Activated naive CD8-positive, alpha-beta T cell treated with anti-CD3 and anti-CD28 coated beads, Interleukin-2, amount 50 U/mL, for 24 hours (primary cell): Measurements from ENCODE around the gene SIM2.
"Not testable (repeated sequence)": the region's sequence is repeated elsewhere in the genome, so short reads cannot be mapped to it uniquely, and the experiment has no call there.

Experiments
- ATAC-seq: fragments of 150-1000 bp; cut with Tn5 transposase; one replicate; pipeline ENCODE4 v1.10.0; 2021
- DNase-seq: peaks from one replicate; pipeline ENCODE4 v3.0.0; 2021
- H3K27ac Mint-ChIP-seq: one replicate; pipeline ENCODE4 v1.8.0; 2021; ENCODE audit warnings: mild to moderate bottlenecking, mixed read lengths
- H3K27me3 Mint-ChIP-seq: one replicate; pipeline ENCODE4 v1.8.0; 2021; ENCODE audit warnings: mixed read lengths
- H3K36me3 Mint-ChIP-seq: one replicate; pipeline ENCODE4 v1.8.0; 2021; ENCODE audit warnings: low read depth, mixed read lengths
- H3K4me1 Mint-ChIP-seq: one replicate; pipeline ENCODE4 v1.8.0; 2021; ENCODE audit warnings: mixed read lengths
- H3K4me3 Mint-ChIP-seq: one replicate; pipeline ENCODE4 v1.8.0; 2021; ENCODE audit warnings: mild to moderate bottlenecking, moderate library complexity, mixed read lengths
- H3K9me3 Mint-ChIP-seq: one replicate; pipeline ENCODE4 v1.8.0; 2021; ENCODE audit warnings: mixed read lengths

Gene SIM2, protein sequence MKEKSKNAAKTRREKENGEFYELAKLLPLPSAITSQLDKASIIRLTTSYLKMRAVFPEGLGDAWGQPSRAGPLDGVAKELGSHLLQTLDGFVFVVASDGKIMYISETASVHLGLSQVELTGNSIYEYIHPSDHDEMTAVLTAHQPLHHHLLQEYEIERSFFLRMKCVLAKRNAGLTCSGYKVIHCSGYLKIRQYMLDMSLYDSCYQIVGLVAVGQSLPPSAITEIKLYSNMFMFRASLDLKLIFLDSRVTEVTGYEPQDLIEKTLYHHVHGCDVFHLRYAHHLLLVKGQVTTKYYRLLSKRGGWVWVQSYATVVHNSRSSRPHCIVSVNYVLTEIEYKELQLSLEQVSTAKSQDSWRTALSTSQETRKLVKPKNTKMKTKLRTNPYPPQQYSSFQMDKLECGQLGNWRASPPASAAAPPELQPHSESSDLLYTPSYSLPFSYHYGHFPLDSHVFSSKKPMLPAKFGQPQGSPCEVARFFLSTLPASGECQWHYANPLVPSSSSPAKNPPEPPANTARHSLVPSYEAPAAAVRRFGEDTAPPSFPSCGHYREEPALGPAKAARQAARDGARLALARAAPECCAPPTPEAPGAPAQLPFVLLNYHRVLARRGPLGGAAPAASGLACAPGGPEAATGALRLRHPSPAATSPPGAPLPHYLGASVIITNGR

GRCh38 chr21:36698981-36699545 is at the start of gene SIM2:
TSS of gene SIM2 (plus strand) at chr21:36699115. CDS start at chr21:36699747, 632 bp downstream.
- H3K4me3 Mint-ChIP-seq, result peak within 1 kb of the TSS; percentile 57

GRCh38 chr21:36654324-36654723 is 44.6 kb upstream of the SIM2 start:
- no peaks in the 10 kb centered on the region for H3K36me3 Mint-ChIP-seq
- H3K27me3 Mint-ChIP-seq, result peaks cover 7% of the 10 kb centered on the region
- no peak for ATAC-seq
- no peak for DNase-seq
- no peaks in the 10 kb centered on the region for H3K4me1 Mint-ChIP-seq
- H3K9me3 Mint-ChIP-seq, result no peaks in the 10 kb centered on the region
- H3K27ac Mint-ChIP-seq, result no peak overlapping the region
- no peak overlapping the region for H3K4me3 Mint-ChIP-seq

More at GRCh38 chr21:36698981-36699545, at the start of gene SIM2:
- Mint-ChIP-seq H3K36me3 (no peaks in the 10 kb centered on the region), H3K27me3 (peaks cover 79% of the 10 kb centered on the region), H3K9me3 (no peaks in the 10 kb centered on the region), H3K27ac (no peak within 1 kb of the TSS), H3K4me1 (peaks cover 21% of the 10 kb centered on the region)
- ATAC-seq (no peak), DNase-seq (no peak)

DNA sequence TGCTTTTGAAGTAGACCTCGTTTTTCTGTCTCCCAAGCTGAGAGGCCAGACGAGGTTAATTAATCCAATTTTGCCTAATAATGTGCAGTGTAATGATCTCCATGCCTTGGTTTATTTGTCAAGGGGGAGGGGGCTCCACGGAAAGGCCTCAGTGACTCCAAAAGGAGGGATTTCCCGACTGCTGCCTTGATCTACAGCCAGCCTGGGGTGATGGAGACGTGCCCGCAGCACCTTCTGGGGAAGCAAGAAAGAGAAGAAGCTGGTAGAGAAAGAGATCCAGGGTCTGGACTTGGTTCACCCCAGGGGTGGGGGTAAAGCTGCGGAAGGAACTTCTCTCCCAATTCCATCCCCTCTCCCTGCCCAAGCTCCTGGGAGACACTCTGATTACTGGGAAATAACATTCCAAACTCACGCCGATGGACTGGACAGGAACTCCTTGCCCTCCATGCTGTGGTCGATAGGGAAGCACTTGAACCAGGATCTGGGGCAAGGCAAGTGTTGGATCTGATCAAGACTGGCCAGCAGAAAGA is 44.1 kb upstream of the SIM2 start:
- ATAC-seq, result no peak
- Mint-ChIP-seq H3K36me3 (no peaks in the 10 kb centered on the region), H3K4me1 (no peaks in the 10 kb centered on the region), H3K27ac (no peak overlapping the region), H3K4me3 (no peak overlapping the region), H3K27me3 (peaks cover 7% of the 10 kb centered on the region), H3K9me3 (no peaks in the 10 kb centered on the region)
- DNase-seq, result no peak

DNA sequence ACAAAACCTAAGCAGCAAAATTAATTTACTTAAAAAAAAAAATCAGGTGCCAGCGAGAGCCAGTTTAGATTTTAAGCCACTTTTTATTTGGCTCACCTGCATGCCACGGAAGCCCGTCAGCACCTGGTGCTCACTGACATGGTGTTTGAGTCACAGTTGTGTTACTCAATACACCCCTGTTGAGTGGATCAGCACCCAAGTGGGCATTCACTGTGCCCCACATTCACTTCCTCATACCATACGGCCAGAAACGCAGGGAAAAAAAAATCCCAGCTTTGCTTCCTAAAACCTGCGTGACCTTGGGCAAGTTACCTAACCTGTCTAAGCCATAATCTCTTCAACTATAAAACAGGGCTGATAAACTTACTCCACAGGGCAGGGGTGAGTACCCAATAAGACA is 42.8 kb upstream of the SIM2 start:
- DNase-seq (no peak), ATAC-seq (no peak)
- H3K9me3 Mint-ChIP-seq, result no peaks in the 10 kb centered on the region
- H3K36me3 Mint-ChIP-seq, result no peaks in the 10 kb centered on the region
- peaks cover 15% of the 10 kb centered on the region for H3K27me3 Mint-ChIP-seq
- no peak overlapping the region for H3K27ac Mint-ChIP-seq
- H3K4me3 Mint-ChIP-seq, result no peak overlapping the region
- no peaks in the 10 kb centered on the region for H3K4me1 Mint-ChIP-seq

DNA sequence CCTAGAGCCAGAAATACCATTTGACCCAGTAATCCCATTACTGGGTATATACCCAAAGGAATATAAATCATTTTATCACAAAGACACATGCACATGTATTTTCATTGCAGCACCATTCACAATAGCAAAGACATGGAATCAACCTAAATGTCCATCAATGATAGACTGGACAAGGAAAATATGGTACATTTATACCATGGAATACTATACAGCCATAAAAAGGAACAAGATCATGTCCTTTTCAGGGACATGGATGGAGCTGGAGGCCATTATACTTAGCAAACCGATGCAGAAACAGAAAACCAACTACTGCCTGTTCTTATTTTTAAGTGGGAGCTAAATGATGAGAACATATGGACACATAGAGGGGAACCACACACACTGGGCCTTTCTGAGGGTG is 41.6 kb upstream of the SIM2 start:
- H3K4me3 Mint-ChIP-seq, ATAC-seq, H3K4me1 Mint-ChIP-seq, H3K9me3 Mint-ChIP-seq, DNase-seq, H3K27ac Mint-ChIP-seq, H3K36me3 Mint-ChIP-seq: not testable (repeated sequence)
- peaks cover 21% of the 10 kb centered on the region for H3K27me3 Mint-ChIP-seq

GRCh38 chr21:36657999-36658398 is 40.9 kb upstream of the SIM2 start:
- H3K4me1 Mint-ChIP-seq, result no peaks in the 10 kb centered on the region
- no peaks in the 10 kb centered on the region for H3K9me3 Mint-ChIP-seq
- H3K27ac Mint-ChIP-seq, result no peak overlapping the region
- no peak for ATAC-seq
- DNase-seq, result no peak
- no peak overlapping the region for H3K4me3 Mint-ChIP-seq
- no peaks in the 10 kb centered on the region for H3K36me3 Mint-ChIP-seq
- peaks cover 22% of the 10 kb centered on the region for H3K27me3 Mint-ChIP-seq

- H3K27me3 Mint-ChIP-seq, result peaks cover 20% of the 10 kb centered on the region
- no peaks in the 10 kb centered on the region for H3K9me3 Mint-ChIP-seq
- no peak overlapping the region for H3K27ac Mint-ChIP-seq
- DNase-seq (no peak), ATAC-seq (no peak)
- no peak overlapping the region for H3K4me3 Mint-ChIP-seq
- H3K4me1 Mint-ChIP-seq, result no peaks in the 10 kb centered on the region
- no peaks in the 10 kb centered on the region for H3K36me3 Mint-ChIP-seq
These were observed 40.0 kb upstream of the SIM2 start for GRCh38 chr21:36658926-36659325.

- Mint-ChIP-seq H3K36me3 (no peaks in the 10 kb centered on the region), H3K4me3 (no peak overlapping the region), H3K27me3 (peaks cover 19% of the 10 kb centered on the region), H3K27ac (no peak overlapping the region), H3K4me1 (no peaks in the 10 kb centered on the region), H3K9me3 (no peaks in the 10 kb centered on the region)
- ATAC-seq, result no peak
- no peak for DNase-seq
These were observed 37.2 kb upstream of the SIM2 start for GRCh38 chr21:36661511-36662309.

DNA sequence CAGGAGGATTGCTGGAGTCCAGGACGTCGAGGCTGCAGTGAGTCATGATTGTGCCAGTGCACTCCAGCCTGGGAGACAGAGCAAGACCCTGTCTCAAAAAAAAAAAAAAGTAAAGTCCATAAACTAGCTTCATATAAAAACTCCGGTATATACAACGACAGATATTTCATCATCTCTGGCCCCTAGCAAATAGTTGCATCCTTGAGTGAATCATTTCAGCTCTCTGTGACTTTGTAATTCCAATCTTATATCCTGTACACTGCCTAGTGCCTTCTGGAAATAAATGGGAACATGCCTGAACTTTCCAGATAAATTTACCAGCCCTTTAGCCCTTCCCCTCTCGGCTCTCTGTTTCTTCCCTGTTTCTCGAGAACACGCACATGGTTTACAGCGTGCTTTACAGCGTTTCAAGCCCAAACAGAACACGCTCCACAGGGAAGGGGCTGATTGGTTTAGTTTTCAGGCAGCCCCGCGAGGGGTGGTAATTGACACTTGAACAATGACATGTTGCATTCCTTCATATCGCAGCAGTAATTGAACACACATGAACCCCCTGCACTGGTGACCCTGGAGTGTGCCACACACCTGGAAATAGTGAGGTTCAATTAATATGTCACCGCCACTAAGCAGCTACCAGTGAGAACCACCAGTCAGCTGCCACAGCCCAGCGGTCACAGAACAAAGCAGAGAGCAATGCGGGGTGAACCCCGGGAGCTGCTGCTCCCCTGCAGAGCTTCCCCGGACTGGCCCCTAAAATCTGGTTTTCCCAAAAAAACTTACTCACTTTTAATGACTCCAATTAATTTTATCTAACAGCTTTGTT is 35.7 kb upstream of the SIM2 start:
- no peak for ATAC-seq
- Mint-ChIP-seq H3K9me3 (no peaks in the 10 kb centered on the region), H3K27me3 (peaks cover 16% of the 10 kb centered on the region), H3K4me3 (no peak overlapping the region), H3K27ac (no peak overlapping the region), H3K4me1 (no peaks in the 10 kb centered on the region), H3K36me3 (no peaks in the 10 kb centered on the region)
- DNase-seq, result no peak

DNA sequence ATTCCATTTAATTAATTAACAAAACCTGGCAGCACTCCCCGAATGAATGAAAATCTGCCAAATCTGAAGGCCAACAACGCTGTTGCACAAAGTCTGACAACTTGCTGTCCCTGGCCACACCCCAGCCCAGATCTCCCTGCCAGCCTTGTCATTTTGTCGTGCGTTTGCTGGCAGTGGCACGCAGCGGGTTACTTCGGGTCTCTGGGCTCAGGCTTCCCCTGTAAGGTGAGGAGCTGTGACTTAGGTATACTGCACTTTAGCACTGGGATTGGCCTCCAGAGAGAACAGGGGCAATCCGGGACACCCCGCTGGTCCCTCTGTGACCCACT is 34.3 kb upstream of the SIM2 start:
- DNase-seq (no peak), ATAC-seq (no peak)
- Mint-ChIP-seq H3K9me3 (no peaks in the 10 kb centered on the region), H3K4me1 (no peaks in the 10 kb centered on the region), H3K27me3 (peaks cover 21% of the 10 kb centered on the region), H3K36me3 (no peaks in the 10 kb centered on the region), H3K4me3 (no peak overlapping the region), H3K27ac (no peak overlapping the region)

DNA sequence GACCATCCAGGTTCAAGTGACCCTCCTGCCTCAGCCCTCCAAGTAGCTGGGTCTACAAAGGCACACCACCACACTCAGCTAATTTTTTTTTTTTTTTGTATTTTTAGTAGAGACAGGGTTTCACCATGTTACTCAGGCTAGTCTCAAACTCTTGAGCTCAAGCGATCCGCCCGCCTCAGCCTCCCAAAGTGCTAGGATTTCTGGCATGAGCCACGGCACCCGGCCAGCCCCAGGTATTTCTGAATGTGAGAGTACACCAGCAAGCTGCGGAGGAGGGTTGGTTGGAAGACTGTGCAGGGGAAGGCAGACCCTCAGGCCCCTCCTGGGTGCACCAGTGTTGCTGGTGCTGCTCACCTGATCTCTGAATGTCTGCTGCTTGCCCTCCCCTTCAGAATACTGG is 33.1 kb upstream of the SIM2 start:
- Mint-ChIP-seq H3K4me1 (no peaks in the 10 kb centered on the region), H3K4me3 (no peak overlapping the region), H3K9me3 (no peaks in the 10 kb centered on the region), H3K27ac (no peak overlapping the region), H3K27me3 (peaks cover 15% of the 10 kb centered on the region), H3K36me3 (no peaks in the 10 kb centered on the region)
- ATAC-seq, result no peak
- no peak for DNase-seq

DNA sequence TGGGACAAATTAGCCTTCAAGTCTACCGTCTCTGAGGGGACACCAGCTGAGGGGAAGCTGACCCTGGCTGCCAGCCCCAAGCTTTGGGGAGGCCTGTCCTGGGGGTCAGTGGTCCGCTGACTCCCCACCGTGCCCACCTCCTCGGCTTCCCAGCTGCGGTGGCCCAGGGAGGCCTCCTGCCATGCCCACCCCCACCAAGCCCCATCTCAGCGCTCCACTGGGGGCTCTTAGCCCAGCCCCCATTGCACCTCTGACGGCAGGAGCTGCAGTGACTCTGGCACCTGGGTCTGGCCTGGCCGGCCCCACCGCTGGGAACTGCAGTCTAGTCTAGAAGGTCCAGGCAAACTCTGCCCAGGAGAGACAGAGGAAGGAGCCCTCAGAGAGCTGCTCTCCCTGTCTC is 30.2 kb upstream of the SIM2 start:
- DNase-seq, result no peak
- Mint-ChIP-seq H3K27ac (no peak overlapping the region), H3K4me3 (no peak overlapping the region), H3K27me3 (peaks cover 8% of the 10 kb centered on the region), H3K9me3 (peaks cover 4% of the 10 kb centered on the region), H3K36me3 (no peaks in the 10 kb centered on the region), H3K4me1 (no peaks in the 10 kb centered on the region)
- ATAC-seq, result no peak

DNA sequence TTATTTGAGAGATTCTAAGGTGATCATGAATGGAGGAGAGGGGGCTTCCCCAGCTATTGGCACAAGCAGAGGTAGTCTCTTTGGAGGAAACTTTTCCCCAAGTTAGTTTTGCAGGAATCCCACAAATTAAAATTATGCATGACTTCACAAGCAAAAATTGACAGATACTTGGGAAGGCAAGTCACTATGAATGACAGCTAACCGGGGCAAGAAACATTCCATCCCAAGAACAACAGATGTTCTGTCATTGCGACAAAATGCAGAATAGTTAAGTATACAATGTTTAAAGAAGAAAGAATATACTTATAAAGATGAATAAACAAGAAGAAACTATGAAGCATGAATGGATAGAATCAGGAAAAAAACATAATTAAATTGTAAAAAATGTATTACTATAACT is 27.1 kb upstream of the SIM2 start:
- ATAC-seq (no peak), DNase-seq (no peak)
- Mint-ChIP-seq H3K36me3 (no peaks in the 10 kb centered on the region), H3K27me3 (peaks cover 18% of the 10 kb centered on the region), H3K9me3 (peaks cover 4% of the 10 kb centered on the region), H3K4me3 (no peak overlapping the region), H3K4me1 (no peaks in the 10 kb centered on the region), H3K27ac (no peak overlapping the region)

- H3K27me3 Mint-ChIP-seq, result peaks cover 22% of the 10 kb centered on the region
- H3K4me3 Mint-ChIP-seq, H3K27ac Mint-ChIP-seq, H3K9me3 Mint-ChIP-seq, H3K36me3 Mint-ChIP-seq, H3K4me1 Mint-ChIP-seq, DNase-seq, ATAC-seq: not testable (repeated sequence)
These were observed 26.6 kb upstream of the SIM2 start for GRCh38 chr21:36672296-36672695.
